HG03460 (cell line): ENCODE results near the gene RXRG.
A peak's percentile ranks its signal among the peaks of the same experiment; 100 is the strongest.

Experiments used
- ATAC-seq: cut with Tn5 transposase; IDR thresholded peaks from one replicate; pipeline ENCODE4 v1.9.1; 2021; ENCODE audit not compliant: unreplicated experiment

The RXRG gene

DNA sequence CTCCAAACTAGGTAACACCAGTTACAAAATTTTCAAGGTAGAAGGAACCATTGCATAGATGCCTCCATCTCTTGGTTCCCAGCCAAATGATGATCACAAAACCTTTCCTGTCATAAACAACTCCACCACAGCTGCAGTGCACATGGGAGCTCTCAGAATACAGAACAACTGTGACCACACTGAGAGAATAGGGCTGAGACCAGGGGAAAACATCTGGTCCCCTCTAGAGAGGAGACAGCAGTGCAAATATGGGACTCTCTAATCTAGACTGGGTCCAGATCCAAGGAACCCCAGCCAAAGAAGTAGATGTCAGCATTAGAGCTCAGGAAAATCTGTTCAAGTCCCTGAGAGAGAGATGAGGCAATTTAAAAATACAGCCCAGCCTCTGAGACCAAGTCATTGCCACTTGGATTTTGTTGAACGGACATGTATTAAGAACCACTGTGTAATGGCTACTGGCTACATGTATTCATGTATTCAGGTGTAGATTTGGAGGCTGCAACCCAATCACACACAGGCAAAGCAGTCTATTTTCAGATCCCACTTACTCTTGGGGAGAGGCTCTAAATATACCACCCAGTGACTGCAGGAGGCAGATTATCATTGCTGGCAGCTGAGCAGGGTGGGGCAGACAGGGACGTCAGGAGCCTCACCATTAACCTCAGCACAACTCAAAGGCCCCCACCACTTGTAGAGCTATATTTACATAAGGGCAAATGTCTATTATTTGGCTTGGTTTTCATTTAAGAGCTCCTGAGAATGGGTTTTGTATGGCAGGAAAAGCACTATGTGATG, 7.6 kb upstream of the RXRG start:
- ATAC-seq = no peak

- no peak for ATAC-seq
Observed at GRCh38 chr1:165451691-165452090, 6.8 kb upstream of the RXRG start.

DNA sequence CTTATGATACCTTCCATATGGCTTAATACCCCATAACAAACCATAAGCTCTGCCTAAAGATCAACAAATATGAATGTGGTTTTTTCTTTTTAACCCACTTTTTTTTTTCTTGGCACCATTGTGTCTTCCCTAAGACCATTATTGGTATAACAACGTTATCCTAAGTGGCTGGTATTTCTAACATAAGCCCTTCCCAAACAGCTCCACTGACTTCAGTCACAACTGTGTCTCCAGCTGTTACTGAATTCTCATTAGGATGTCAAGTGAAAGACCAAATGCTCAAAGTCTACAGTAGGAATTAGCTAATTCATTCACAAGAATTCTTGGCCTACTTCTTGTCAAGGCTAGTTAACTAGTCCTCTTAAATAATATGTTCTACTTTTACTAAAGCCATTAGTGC, 4.2 kb upstream of the RXRG start:
- no peak for ATAC-seq

DNA sequence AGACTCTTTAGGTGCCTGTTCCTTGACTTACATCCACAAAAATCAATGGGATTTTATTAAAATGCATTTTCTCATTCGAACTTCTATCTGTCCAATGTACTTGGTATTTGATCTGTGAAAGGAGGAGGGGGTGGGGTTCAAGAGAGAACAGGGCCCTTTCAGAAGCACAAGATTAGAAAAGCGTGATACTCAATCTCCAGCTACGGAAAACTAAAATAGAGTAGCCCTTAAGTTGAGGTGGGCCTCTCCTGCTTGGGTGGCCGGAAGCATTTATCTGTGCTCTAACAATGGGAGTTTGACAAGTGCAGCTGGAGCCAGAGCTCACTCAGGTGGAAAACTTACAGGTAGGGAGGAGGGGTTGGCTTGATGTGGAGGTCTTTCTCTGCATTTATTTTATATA, 462 bp upstream of the RXRG start:
- ATAC-seq = no peak

- no peak for ATAC-seq
Observed at GRCh38 chr1:165443539-165444311, 1.2 kb downstream of the RXRG start.

DNA sequence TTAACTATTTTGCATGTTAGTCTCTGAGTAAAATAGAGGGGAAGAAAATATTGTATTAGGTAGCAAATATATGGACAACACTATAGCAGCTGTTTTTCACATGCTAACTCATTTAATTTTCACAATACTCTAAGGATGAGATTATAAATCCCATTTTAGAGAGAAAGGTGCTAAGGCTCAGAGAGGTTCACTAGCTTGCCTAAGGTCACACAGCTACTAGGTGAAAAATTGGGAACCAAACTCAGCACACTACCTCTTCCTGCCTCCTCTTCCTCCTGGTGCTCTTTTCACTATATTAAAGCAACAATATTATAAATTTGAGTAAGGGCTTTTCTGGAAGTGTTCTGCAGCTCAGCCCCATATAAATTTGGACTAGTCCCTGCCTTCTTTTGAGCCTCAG, 2.3 kb downstream of the RXRG start:
- no peak for ATAC-seq

DNA sequence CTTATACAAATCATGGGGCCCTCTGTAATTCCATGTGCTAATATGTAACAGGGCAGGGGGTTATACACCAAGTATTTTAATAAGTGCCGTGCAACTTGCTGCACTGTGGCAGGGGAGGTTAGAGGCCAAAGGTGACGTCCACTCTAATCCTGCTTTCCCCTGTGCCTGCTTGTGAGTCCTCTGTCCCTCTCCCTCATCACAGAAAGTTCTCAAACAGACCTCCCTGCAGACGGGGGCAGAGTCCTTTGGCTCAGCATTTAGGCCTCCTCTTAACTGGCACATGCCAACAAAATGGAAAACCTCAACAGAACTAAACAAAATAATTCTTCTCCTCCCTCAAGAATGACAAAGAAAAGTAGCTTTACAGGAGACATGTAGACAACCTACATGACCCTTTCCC, 2.9 kb downstream of the RXRG start:
- ATAC-seq = no peak

DNA sequence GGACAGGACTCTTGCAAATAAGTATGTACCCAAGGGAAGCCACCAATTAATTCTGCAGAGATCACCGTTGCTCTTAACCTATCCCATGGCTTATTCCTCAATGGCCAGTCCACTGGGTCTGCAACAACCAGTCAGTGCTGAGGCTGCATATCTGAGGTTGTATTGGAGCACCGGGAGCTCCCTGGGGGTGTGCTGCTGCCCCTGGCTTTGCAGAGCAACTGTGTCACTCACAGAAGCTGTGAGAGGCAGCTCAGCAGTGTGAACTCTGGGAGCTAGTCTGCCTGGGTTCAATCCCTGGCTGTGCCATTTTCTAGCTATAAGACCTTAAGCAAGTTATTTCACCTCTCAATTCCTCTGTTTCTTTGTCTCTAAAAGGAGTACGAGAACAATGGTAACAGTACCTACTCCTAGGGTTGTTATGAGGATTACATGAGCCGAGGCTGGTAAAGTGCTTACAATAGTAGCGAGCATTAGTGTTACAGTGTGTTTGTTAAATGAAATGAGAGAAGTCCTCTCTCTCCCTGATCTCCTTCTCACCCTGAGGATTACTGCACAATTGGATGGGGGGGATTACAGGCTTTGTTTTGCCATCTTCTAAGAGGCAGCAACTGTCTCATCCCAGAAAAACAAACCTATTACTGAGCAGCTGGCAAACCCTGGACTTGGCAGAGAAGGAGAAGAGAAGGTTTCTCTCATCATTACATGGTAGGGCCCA, 3.6 kb downstream of the RXRG start:
- no peak for ATAC-seq

- ATAC-seq = no peak
Observed at GRCh38 chr1:165439330-165439729, 5.6 kb downstream of the RXRG start.

GRCh38 chr1:165436994-165437393, 7.9 kb downstream of the RXRG start:
- ATAC-seq = no peak

- no peak for ATAC-seq
Observed at GRCh38 chr1:165435801-165436200, 9.1 kb downstream of the RXRG start.

GRCh38 chr1:165434281-165434680, 10.6 kb downstream of the RXRG start:
- no peak for ATAC-seq

- ATAC-seq = peak; percentile 68
Observed at GRCh38 chr1:165431079-165431478, 13.8 kb downstream of the RXRG start.

DNA sequence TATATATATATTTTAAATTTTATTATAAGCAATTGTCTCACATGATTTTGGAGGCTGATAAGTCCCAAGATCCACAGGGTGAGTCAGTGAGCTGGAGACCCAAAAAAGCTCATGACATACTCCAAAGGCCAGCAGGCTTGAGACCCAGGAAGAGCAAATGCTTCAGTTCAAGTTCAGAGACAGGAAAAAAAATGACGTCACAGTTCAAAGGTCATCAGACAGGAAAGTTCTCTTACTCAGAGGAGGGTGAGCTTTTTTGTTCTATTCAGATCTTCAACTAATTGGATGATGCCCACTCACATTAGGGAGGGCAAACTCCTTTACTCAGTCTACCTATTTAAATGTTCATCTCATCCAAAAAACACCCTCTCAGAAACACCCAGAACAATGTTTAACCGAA, 18.2 kb downstream of the RXRG start:
- no peak for ATAC-seq

DNA sequence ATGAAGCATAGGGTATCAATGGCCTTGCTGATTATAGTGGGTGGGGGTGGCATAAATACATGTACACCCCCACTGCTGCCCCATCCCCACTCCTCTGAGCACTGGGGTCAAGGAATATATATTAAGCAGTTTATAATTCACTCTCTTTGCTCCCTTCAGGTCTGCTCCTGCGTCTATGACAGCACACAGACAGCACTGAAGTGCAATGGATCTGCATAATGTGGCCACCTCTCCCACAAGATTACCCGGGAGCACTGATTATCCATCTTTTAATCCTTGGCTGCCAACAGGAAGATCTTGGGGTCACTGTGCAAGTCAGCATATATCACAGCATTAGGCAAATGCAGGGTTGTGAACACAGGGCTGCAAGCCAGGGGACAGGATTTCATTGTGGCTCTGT, 19.3 kb downstream of the RXRG start:
- ATAC-seq = no peak

- ATAC-seq = peak; percentile 70
Observed at GRCh38 chr1:165424454-165425216, 20.3 kb downstream of the RXRG start.

GRCh38 chr1:165423136-165423535, 21.8 kb downstream of the RXRG start:
- ATAC-seq = no peak

- no peak for ATAC-seq
Observed at GRCh38 chr1:165420655-165421054, 24.3 kb downstream of the RXRG start.

DNA sequence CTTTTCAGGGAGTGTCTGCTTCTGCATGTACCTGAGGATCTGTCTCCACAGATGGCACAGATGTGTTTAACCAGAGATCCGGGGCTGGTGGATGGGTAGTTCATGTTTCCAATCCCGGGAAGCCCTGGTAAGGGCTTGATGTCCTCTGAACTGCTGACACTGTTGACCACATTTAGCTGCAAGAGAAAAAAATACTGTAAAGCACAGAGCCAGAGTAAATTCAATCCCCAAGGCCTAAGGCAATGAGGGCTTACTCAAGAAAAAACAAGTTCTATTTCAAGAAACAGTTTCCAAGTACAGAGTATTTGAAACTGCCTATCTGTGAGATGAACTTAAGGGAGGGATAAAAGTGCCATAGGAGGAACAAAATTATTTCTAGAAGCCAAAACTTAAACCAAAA, 25.1 kb downstream of the RXRG start:
- ATAC-seq = no peak

GRCh38 chr1:165418195-165418594, 26.7 kb downstream of the RXRG start:
- ATAC-seq = no peak

DNA sequence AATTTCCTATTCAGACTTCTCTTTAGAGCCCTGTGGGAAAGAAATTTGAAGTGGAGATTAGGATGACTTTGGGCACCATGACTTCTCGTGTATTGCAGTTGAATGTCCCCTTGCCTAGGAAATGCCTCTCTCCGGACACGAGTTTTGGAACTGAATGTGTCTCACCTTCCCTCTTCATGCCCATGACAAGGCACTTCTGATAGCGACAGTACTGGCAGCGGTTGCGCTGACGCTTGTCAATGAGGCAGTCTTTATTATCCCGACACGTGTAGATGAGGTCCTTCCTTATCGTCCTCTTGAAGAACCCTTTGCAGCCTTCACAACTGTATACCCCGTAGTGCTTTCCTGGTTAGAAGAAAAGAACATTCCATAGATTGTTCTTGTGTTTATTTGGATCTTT, 28.1 kb downstream of the RXRG start:
- ATAC-seq = no peak
